Activated CD8-positive, alpha-beta memory T cell treated with anti-CD3 and anti-CD28 coated beads, Interleukin-2, amount 10 ng/mL, durations not matched to agents 7 days and 5 days (primary cell): ENCODE measurements around the gene KRT78. TPM values are rescaled to one million over a fixed set of nuclear protein-coding genes. Genes with fewer than 3 reads are reported as not detected.

ENCODE experiments used
- ATAC-seq: fragments of 150-1000 bp; cut with Tn5 transposase; one replicate; pipeline ENCODE4 v1.10.0; 2021; ENCODE audit warnings: moderate library complexity
- CTCF ChIA-PET: fragments of 350-600 bp; sonication (Branson Sonifier 250); formaldehyde crosslinking; loops from one replicate; lab custom pipeline; 2021; ENCODE audit warnings: antibody characterized with exemption; lab: Charles Lee
- DNase-seq: peaks from one replicate; pipeline ENCODE4 v3.0.0-alpha.2; 2020
- H3K27ac Mint-ChIP-seq: one replicate; pipeline ENCODE4 v1.8.0; 2021; ENCODE audit warnings: mild to moderate bottlenecking, mixed read lengths
- H3K27me3 Mint-ChIP-seq: one replicate; pipeline ENCODE4 v1.8.0; 2021; ENCODE audit warnings: mixed read lengths
- H3K36me3 Mint-ChIP-seq: one replicate; pipeline ENCODE4 v1.8.0; 2021; ENCODE audit warnings: mild to moderate bottlenecking, mixed read lengths
- H3K4me1 Mint-ChIP-seq: one replicate; pipeline ENCODE4 v1.8.0; 2021; ENCODE audit warnings: mixed read lengths
- H3K4me3 Mint-ChIP-seq: one replicate; pipeline ENCODE4 v1.8.0; 2021; ENCODE audit warnings: mild to moderate bottlenecking, moderate library complexity, mixed read lengths
- H3K9me3 Mint-ChIP-seq: one replicate; pipeline ENCODE4 v1.8.0; 2022; ENCODE audit warnings: low read depth, mixed read lengths
- total RNA-seq, 2 experiments: library from RNA; stranded (reverse); gene quantifications; one replicate each; pipeline ENCODE4 v1.2.3, GENCODE V29; 2021

Gene KRT78
- total RNA-seq, 2 experiments from 2014 or later: not detected

DNA sequence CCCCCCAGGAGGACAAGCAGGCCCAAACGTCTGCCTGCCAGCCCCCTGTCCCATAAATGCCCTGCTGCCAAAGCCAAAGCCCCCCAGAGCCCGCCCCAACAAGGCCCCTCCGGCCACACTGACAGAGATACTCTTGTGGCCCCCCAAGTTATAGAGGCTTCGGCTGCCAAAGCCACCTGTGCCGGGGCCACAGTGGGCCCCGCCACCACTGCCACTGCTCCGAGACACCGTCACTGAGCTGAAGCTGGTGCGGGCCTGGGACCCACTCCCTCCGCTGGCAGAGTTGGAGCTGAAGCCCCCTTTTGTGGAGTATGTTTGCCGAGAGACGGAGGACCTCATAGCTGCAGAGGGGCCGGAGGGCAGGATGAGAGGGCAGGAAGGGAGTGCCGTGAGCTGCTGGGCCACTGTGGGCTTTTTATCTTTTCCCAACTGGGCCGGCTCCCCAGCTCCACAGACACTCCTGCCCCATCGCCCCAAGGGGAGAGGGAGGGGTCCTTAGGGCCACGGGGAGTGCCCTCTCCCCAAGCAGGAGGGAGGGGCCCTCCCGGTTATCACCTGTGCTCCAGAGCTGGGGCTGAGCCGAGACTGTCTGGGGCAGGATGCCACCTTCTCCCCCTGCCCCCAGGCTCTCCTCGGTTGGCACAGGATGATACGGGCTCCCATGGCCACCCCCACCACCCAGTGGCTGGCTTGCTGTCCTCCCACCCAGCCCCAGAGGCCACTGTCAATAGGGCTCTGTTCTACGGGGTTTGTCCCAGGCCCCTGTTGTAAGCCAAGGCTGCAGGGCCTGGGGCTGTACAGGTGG, 14.7 kb downstream of the KRT78 start, which contains the start of gene KRT79:
TSS of gene KRT79 (minus strand) at position 390 of the 805 bp plus-strand sequence. CDS start at position 339, 51 bp downstream.
- H3K27me3 Mint-ChIP-seq: peaks cover 9% of the 10 kb centered on the region
- H3K4me3 Mint-ChIP-seq: no peak within 1 kb of the TSS
- no peak for ATAC-seq

DNA sequence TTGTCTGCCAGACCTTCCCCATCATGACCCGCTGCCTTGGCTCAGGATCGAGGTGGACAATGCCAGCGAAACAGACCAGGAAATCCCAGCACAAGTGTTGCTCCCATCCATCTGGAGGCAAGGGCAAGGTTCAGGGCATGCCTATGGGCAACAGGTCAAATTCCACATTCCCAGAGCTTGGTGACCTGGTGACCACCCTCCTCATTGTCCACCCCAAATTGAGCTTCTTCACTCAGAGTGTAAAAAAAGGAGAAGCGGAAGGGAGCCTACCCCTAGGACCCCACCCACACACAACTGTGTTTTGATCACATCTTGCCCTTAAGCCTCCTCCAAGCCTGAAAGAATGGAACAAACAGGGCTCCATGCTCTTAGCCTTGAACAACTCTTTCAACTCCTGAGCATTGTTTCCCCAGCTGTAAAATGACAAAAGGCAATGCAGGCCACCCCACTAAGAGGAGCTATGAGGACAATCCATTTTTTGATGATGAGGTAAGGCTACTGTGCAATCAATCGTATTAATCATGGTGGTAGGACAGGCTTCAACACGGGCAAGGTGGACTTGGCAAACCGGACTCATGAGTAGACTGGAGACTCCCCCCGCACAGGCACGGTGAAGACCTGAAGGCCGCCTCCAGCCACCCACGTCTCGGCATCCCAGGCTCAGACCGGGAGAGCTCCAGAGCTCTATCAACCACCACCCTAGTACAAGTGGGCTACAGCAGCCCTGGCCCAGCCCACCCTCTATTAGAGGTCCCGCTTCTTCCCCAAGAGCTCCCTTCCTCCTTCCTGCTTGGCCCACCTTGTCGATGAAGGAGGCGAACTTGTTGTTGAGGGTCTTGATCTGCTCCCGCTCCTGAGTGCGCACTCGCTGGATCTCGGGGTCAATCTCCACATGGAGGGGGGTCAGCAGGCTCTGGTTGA, 15.5 kb downstream of the KRT78 start:
- Mint-ChIP-seq H3K27ac (no peak overlapping the region), H3K9me3 (no peaks in the 10 kb centered on the region), H3K4me1 (peaks cover 24% of the 10 kb centered on the region), H3K36me3 (no peaks in the 10 kb centered on the region), H3K4me3 (no peak overlapping the region), H3K27me3 (peaks cover 7% of the 10 kb centered on the region)
- ATAC-seq (no peak), DNase-seq (no peak)
- CTCF ChIA-PET: interaction anchor here (0.8 to 1.2 kb wide), 2 partner anchors 33 to 47 kb away, joined by 3 read pairs; no protein-coding TSS in a partner anchor

More for the DNA sequence above, 14.7 kb downstream of the KRT78 start, which contains the start of gene KRT79:
- CTCF ChIA-PET: interaction anchor here (1.5 kb wide), 1 partner anchor 31 kb away, joined by 3 read pairs; no protein-coding TSS in a partner anchor
- no peak for DNase-seq
- Mint-ChIP-seq H3K27ac (no peak within 1 kb of the TSS), H3K4me1 (peaks cover 27% of the 10 kb centered on the region), H3K9me3 (no peaks in the 10 kb centered on the region), H3K36me3 (no peaks in the 10 kb centered on the region)

- no peak overlapping the region for H3K27ac Mint-ChIP-seq
- H3K9me3 Mint-ChIP-seq: no peaks in the 10 kb centered on the region
- no peak for DNase-seq
- peaks cover 4% of the 10 kb centered on the region for H3K27me3 Mint-ChIP-seq
- ATAC-seq: no peak
- CTCF ChIA-PET: interaction anchor here (0.8 to 1.2 kb wide), 2 partner anchors 33 to 48 kb away, joined by 3 read pairs; no protein-coding TSS in a partner anchor
- H3K4me3 Mint-ChIP-seq: no peak overlapping the region
- H3K4me1 Mint-ChIP-seq: peaks cover 23% of the 10 kb centered on the region
- H3K36me3 Mint-ChIP-seq: no peaks in the 10 kb centered on the region
These were observed 16.3 kb downstream of the KRT78 start for GRCh38 chr12:52832451-52832850.

DNA sequence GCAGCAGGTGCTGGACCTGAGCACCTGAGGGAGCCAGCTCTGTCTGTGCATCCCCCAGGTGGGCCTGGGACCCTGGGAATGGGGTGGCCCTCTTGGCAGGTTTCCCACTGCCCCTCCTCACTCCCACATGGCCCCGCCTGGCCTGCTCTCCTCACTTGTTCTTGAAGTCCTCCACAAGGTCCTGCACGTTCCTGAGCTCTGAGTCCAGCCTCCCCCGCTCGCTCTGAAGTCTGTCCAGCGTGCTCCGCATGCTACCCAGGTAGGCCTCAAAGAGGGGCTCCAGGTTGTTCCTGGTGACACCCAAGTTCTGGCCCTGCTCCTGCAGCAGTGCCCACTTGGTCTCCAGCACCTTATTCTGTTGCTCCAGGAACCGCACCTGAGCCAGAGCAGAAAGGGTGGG, 17.5 kb downstream of the KRT78 start:
- peaks cover 11% of the 10 kb centered on the region for H3K4me1 Mint-ChIP-seq
- H3K9me3 Mint-ChIP-seq: no peaks in the 10 kb centered on the region
- DNase-seq (no peak), ATAC-seq (no peak)
- CTCF ChIA-PET: interaction anchor here (1.4 kb wide), 1 partner anchor 49 kb away, joined by 5 read pairs; no protein-coding TSS in a partner anchor
- H3K36me3 Mint-ChIP-seq: no peaks in the 10 kb centered on the region
- H3K4me3 Mint-ChIP-seq: no peak overlapping the region
- H3K27ac Mint-ChIP-seq: no peak overlapping the region
- peaks cover 4% of the 10 kb centered on the region for H3K27me3 Mint-ChIP-seq

DNA sequence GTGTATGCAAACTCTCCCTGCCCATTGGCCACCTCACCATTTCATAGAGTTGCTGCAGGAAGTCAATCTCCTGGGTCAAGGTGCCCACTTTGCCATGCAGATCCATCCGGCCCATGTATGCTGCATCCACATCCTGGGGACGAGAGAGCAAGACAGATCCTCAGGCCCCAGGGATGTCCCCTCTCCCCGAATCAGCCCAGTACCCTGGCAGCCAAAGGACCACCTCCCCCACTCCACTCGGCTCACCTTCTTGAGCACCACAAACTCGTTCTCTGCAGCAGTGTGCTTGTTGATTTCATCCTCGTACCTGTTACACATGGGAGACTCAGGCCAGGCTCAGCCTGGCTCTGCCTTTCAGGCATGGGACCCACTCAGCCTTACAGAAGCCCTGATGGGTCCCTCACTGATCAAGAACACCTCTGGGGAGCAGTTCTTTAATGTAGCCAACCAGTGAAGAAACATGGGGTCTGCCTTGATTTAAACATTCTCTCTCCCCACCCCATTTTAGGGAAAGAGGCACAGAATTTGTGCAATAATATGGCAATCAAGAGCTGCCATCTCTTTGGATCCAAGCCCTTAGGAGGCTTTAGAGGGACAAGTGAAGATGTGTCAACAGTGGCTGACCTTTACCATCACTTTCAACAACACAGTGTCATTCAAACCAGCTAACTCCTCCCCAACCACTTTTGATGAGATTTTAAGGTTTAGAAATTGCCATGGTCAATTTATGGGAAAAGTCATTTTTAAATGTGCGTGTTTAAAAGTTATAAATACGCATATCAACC, 18.6 kb downstream of the KRT78 start:
- Mint-ChIP-seq H3K4me1 (no peaks in the 10 kb centered on the region), H3K36me3 (no peaks in the 10 kb centered on the region), H3K27ac (no peak overlapping the region), H3K4me3 (no peak overlapping the region), H3K9me3 (no peaks in the 10 kb centered on the region), H3K27me3 (peaks cover 4% of the 10 kb centered on the region)
- DNase-seq (no peak), ATAC-seq (no peak)
- CTCF ChIA-PET: interaction anchor here (1.4 kb wide), 1 partner anchor 50 kb away, joined by 5 read pairs; no protein-coding TSS in a partner anchor

DNA sequence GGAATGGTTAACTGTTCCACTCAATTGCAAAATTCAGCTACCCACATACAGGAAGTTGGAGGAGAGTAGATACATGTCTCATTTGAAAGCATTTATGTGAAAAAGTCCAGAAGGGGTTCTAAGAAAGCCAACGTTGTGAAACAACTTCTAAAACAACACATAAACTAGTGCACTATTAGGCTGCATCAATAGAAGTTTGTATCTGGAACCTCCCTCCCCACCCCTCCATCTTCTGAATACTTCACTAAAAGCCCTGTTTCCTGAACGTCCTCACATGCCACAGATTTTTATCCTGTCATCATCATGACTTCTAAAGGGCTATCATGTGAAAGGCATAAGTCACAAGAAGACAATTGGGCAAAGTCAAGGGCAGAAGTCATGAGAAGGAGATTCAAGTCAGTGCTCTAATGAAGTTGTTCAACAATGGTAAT, 20.2 kb downstream of the KRT78 start:
- H3K27ac Mint-ChIP-seq: no peak overlapping the region
- ATAC-seq (no peak), DNase-seq (no peak)
- H3K27me3 Mint-ChIP-seq: peaks cover 4% of the 10 kb centered on the region
- H3K4me3 Mint-ChIP-seq: no peak overlapping the region
- no peaks in the 10 kb centered on the region for H3K36me3 Mint-ChIP-seq
- H3K4me1 Mint-ChIP-seq: no peaks in the 10 kb centered on the region
- no peaks in the 10 kb centered on the region for H3K9me3 Mint-ChIP-seq
- CTCF ChIA-PET: no interaction called here

DNA sequence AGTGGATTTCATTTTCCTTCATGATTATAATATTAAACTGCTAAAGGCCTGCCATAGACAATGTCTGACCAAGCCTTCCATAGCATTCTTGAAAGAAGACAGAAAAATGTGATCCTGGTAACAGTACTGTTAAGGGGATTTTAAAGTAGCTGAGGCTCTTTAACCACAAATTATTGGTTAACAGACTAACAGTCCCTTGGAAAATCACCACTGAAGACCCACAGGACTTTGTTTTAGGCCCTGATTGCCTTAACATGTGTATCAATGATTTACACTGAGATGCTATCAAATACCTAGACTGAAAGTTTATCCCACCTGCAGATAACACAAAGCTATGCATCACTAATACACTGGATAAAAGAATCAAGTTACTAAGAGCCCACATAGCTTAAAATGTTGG, 20.6 kb downstream of the KRT78 start:
- H3K36me3 Mint-ChIP-seq: no peaks in the 10 kb centered on the region
- no peak overlapping the region for H3K4me3 Mint-ChIP-seq
- no peaks in the 10 kb centered on the region for H3K4me1 Mint-ChIP-seq
- H3K27ac Mint-ChIP-seq: no peak overlapping the region
- no peak for ATAC-seq
- H3K9me3 Mint-ChIP-seq: no peaks in the 10 kb centered on the region
- no peak for DNase-seq
- peaks cover 4% of the 10 kb centered on the region for H3K27me3 Mint-ChIP-seq
- CTCF ChIA-PET: no interaction called here

DNA sequence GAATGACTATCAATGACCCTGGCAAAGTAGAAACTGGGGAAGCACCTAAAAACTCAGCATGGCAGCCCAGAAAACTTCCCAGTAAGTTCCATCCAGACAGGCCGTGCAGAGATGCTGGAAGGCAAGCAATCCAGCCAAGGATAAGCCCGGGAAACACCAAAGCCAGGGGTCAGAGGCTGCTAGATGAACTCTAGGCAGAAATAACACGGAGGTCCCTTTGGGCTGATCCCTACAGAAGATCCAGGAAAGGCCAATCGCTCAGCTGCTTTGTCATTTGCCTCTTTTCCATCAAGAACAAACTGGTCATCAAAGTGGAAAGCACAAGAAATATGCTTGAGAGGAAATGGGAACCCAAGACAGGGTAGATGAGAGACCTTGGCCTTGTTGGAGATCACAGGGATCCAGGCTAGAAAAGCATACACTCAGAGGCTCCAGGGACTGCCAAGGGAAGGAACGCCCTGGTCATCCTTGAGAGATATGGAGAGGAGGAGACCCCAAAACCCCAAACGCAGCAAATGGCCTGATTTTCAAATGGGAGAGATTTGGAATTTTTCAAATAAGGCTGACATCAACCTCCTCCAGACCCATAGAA, 21.2 kb downstream of the KRT78 start:
- H3K27me3 Mint-ChIP-seq: peaks cover 4% of the 10 kb centered on the region
- H3K36me3 Mint-ChIP-seq: no peaks in the 10 kb centered on the region
- ATAC-seq (no peak), DNase-seq (no peak)
- no peak overlapping the region for H3K4me3 Mint-ChIP-seq
- no peaks in the 10 kb centered on the region for H3K9me3 Mint-ChIP-seq
- CTCF ChIA-PET: no interaction called here
- H3K4me1 Mint-ChIP-seq: no peaks in the 10 kb centered on the region
- H3K27ac Mint-ChIP-seq: no peak overlapping the region

- H3K36me3 Mint-ChIP-seq: no peaks in the 10 kb centered on the region
- H3K27ac Mint-ChIP-seq: no peak overlapping the region
- no peaks in the 10 kb centered on the region for H3K9me3 Mint-ChIP-seq
- no peak for DNase-seq
- no peak overlapping the region for H3K4me3 Mint-ChIP-seq
- H3K4me1 Mint-ChIP-seq: no peaks in the 10 kb centered on the region
- CTCF ChIA-PET: no interaction called here
- no peak for ATAC-seq
- peaks cover 4% of the 10 kb centered on the region for H3K27me3 Mint-ChIP-seq
These were observed 21.9 kb downstream of the KRT78 start for GRCh38 chr12:52826611-52827498.

DNA sequence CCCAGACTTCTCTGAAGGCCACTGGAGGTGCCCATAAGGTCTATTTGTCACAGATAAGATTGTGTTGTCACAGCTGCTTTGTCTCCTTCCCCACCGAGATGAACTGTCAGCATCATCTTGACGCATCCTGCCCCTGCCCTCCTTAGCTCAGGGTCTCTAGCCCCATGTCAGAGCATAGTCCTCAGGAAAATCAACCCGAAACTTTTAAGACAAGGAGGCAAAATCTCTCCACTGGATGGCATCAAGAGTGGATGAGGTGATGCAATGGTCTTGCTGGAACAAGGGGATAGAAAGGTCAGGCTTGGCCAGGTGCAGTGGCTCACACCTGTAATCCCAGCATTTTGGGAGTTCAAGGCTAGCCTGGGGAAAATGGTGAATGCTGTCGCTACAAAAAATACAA, 22.8 kb downstream of the KRT78 start:
- H3K9me3 Mint-ChIP-seq: no peaks in the 10 kb centered on the region
- CTCF ChIA-PET: interaction anchor here (0.5 kb wide), 1 partner anchor 682 kb away, joined by 4 read pairs; no protein-coding TSS in a partner anchor
- H3K4me1 Mint-ChIP-seq: no peaks in the 10 kb centered on the region
- no peaks in the 10 kb centered on the region for H3K36me3 Mint-ChIP-seq
- no peak for ATAC-seq
- no peak overlapping the region for H3K4me3 Mint-ChIP-seq
- peaks cover 4% of the 10 kb centered on the region for H3K27me3 Mint-ChIP-seq
- no peak for DNase-seq
- no peak overlapping the region for H3K27ac Mint-ChIP-seq

DNA sequence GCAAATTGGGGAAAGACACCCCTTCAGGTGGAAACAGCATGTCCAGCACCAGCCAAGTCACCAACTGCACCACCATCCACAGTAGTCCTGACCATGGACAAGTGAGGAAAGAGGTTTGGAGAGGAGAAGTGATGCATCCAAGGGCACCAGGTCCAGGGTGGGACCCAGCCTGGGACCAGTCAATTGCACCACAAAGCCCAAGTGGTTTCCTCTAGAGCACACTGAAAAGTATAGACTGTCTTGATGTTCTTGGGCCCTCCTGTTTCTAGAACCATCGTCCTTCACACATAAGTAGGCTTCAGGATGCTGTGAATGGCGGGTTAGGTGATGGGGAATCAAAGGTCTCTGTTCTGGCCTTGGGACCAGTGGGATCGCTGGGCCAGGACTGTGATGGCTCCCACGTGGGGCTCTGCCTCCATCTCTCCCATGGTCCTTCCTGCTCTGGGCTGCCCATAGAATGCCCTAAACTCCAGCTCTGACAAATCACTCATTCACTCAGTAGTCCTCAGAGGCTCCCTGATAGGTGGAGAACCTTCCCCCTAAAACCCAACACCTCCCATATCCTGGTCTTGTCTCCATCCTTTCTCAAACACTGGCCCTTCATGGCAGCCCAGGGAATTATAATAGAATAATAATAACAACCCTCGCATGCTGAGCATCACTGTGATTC, 23.9 kb downstream of the KRT78 start:
- H3K4me3 Mint-ChIP-seq: no peak overlapping the region
- no peaks in the 10 kb centered on the region for H3K4me1 Mint-ChIP-seq
- CTCF ChIA-PET: no interaction called here
- no peak for DNase-seq
- peaks cover 7% of the 10 kb centered on the region for H3K27me3 Mint-ChIP-seq
- no peaks in the 10 kb centered on the region for H3K9me3 Mint-ChIP-seq
- no peaks in the 10 kb centered on the region for H3K36me3 Mint-ChIP-seq
- ATAC-seq: no peak
- no peak overlapping the region for H3K27ac Mint-ChIP-seq
